ENCODE results near the gene PSMF1.

Gene PSMF1

GRCh38 chr20:1190847-1191246, 72.4 kb downstream of the PSMF1 start:
- no peak for DNase-seq (ENCODE audit: low read depth in 2 of 2)

DNA sequence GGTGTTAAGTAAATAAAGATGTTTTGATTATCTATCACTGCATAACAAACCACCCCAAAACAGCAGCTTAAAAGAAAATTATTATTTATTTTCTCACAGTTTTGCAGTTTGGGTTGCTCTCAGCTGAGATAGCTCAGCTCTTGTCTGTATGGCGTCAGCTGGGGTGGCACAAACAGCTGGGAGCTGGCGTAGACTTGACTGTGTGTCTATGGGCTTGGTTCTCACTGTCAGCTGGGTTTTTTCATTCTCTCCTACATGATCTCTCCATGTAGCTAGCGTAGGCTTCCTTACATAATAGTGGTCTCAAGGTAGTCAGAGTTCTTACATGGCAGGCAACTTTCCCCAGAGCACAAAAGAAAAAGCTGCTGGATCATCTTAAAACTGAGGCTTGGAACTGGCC, 72.9 kb downstream of the PSMF1 start:
- DNase-seq (ENCODE audit: low read depth in 2 of 2), result no peak

GRCh38 chr20:1195226-1195625, 76.8 kb downstream of the PSMF1 start:
- DNase-seq (ENCODE audit: low read depth in 2 of 2), result no peak

DNA sequence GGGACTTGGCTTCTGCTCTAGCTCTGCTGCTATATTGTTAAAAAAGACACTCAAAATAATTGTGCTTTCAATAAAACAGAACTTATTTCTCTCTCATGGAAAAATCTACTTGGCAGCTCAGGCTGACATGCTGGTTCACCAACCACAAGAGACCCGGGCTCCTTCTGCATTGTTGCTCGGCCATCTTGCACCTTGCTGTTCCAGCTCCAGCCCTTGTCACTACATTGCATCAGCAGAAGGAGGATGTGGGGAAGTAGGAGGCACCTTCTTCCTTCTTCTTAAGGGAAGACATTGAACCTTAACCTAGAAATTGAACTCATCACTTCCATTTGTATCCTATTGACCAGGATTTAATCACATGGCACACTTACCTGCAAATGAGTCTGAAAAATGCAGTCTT, 78.2 kb downstream of the PSMF1 start:
- no peak for DNase-seq (ENCODE audit: low read depth in 2 of 2)

GRCh38 chr20:1197801-1198200, 79.4 kb downstream of the PSMF1 start:
- no peak for DNase-seq (ENCODE audit: low read depth in 2 of 2)

DNA sequence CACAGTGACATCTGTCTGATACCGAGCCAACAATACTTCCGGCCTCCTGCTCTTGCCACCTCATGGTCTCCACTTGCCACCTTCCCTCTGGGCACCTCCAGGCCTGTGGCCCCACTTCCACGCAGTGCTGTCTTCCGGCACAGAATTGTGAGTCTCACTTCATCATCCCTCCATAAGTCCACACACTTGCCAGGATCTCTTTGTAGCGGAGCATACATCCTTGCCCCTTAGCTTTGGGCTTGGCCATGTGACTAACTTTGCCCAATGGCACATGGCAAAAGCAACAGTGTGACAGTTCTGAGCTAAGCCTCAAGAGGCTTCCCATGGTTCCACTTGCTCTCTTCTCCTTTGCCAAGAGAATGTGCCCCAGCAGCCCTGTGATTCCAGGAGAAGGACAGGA, 80.3 kb downstream of the PSMF1 start:
- no peak for DNase-seq (ENCODE audit: low read depth in 2 of 2)

DNA sequence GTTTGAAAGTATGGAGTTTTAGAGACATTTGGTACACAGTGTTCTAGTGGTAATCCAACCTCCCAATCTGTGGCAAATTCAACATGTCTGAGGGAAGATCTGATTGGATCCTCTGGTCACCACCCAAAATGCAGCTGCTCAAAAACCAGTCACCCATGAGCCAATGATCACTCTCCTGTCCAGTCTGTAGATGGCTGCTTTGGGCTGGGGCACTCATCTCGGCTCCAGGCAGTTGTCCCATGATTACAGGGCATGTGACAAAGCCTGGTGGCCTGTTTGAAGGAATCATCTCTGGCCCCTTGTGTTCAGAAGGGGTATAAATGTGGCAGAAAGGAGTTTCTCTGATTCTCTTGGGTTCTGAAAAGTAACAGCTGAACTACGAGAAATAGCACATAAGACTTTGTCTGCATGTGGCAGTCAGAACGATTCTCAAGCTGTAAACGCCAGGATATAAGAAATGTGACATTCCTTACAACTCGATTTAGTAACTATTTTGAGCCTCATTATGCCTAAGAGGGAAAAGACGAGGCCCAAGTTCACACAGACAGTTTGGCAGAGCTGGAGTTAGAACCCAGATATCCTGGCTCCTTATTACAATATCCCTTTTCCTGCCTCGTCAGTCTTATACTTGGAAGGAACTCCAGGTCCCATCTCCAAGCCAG, 80.9 kb downstream of the PSMF1 start:
- no peak for DNase-seq (ENCODE audit: low read depth in 2 of 2)

DNA sequence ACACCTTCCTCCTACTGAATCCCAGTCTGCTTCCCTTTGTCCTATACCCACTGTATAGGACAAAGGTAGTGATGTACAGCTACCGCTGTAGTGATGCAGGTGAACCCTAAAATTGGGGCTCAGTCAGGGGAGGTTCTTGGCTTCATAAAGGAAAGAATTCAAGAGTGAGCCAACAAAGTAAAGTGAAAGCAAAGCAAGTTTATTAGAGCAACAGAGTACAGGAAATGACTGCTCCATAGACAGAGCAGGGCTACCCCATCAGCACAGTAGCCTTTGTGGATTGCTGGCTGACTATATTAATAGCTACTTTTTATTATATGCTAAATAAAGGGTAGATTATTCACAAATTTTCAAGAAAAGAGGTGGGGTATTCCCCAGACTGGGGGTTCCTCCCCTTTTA, 81.6 kb downstream of the PSMF1 start:
- DNase-seq (ENCODE audit: low read depth in 2 of 2), result no peak

DNA sequence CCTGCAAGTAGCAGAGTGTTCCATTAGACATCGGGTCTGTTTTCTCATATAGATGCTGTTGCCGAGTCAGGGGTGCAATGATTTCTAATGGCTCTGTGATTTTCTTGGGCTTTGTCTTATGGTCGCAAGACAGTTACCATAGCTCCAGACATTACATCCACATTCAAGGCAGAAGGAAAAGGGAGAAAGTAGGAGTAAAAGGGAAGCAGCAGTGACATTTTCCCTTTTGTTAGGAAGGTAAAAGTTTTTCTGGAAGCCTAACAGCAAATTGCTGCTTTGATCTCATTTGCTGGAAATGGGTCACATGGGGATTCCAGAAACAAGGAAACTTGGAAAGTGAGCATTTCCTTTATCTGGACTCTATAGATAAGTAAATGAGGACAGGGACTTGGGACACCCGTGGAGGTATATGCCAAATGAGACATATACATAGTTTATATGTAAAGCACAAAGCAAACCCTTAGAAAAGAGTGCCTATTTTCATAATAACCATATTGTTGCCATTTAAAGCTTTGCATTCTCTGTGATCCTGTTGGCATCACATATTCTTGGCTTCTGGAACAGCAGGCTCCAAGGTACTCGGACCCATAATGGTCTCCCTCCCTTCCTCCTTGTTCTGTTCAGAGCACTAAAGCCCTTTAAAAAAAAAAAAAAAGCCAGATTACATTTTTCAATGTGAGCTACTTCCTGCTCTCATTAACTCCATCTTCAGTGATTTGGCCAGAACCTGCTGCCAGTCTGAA, 84.5 kb downstream of the PSMF1 start, which contains the start of gene C20orf202:
C20orf202 (plus strand) TSS at position 693 of the 743 bp plus-strand sequence. CDS start 132 bp downstream, outside the sequence.
- DNase-seq (ENCODE audit: low read depth in 2 of 2), result no peak

- no peak for DNase-seq (ENCODE audit: low read depth in 2 of 2)
These were observed 85.2 kb downstream of the PSMF1 start for GRCh38 chr20:1203630-1204029.

GRCh38 chr20:1204113-1204512, 85.7 kb downstream of the PSMF1 start:
- no peak for DNase-seq (ENCODE audit: low read depth in 2 of 2)

DNA sequence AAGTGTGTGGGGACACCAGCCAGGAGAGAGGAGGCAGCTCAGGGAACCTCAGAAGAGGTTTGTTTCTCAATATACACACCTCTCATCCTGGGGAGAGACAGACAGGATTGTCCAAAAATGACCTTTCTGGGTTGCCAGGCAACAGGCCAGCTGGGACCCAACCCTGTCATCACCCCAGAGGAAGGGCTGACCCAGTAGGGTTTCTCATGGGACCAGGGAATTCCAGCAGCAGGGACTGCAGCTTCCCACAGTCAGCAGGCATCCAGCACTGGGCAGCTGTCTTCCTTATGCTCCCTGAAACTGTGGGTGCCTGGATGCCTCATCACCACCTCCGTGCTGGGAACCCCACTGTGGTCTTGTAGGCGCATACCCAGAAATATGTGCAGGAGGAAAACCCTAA, 86.2 kb downstream of the PSMF1 start:
- no peak for DNase-seq (ENCODE audit: low read depth in 2 of 2)

DNA sequence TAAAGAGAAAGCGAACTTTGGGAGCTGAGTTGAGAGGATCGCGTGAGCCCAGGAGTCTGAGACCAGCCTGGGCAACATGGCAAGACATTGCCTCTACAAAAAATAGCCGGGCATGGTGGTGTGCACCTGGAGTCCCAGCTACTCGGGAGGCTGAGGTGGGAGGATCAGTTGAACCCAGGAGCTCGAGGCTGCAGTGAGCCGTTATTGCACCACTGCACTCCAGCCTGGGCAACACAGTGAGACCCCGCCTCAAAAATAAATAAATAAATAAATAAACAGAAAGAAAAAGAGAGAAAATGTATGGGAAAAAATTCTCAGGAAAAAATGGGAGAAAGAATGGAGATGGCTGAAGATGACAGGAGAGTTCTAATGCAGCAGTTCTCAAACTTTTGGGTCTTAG, 87.4 kb downstream of the PSMF1 start:
- no peak for DNase-seq (ENCODE audit: low read depth in 2 of 2)

DNA sequence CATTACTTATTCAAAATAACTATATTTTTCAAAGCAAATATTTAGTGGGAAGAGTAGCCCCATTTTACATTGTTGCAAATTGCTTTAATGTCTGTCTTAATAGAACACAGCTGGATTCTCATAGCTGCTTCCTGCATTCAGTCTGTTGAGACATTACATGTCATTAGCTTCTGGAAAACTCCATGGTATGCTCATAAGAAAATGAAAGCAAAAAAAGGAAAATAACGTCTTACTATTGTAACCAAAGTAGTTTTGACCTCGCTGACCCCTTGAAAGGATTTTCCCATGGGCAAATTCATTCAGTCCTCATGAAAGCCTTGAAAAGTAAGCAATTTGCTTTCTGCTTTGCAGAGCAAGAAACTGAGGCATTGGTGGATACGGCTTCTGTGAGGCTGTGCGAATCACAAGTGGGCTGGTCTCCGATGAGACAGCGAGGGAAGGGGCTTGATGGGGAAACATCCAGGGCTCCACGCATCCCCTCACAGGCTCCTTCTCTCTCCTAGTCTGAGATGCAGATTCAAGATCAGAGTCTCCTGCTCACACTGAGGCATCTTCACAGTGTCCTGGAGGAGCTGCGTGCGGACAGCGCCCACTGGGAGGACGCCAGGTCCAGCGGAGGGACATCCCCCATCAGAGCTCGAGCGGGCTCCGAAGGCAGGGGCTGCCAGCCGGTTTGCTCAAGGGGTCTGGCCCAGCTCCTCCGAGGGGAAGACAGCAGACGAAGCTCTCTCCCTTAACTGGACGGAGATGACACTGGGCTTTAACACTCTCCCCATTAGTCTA, 88.2 kb downstream of the PSMF1 start:
- DNase-seq (ENCODE audit: low read depth in 2 of 2), result no peak

DNA sequence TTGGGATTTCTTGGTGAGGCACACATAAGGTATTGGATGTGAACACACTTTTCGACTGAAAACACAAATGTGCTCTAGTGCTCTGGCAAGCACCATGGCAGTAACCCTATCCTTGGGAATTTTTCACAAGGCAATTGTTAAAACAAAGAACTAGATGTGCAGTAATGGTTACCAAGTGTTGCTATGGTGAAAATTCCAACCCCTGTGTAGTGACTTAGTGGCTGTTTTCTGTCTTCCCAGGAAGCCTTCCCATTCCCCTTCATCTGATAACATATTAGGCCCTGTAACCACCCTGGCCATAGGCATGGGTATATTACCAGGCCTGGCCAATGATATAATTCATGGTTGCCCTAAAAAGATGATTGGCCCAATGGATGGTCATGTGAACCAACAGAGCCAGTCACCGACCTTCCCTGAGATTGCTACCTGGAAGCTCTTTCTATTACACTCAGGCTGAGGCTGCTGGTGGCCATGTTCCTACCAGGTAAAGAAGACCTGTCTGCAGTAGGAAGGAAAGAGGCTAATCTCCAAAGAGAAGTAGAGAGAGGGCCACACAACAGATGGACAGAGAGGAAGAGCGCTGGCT, 89.0 kb downstream of the PSMF1 start:
- DNase-seq (ENCODE audit: low read depth in 2 of 2), result no peak

GRCh38 chr20:1209447-1210387, 91.3 kb downstream of the PSMF1 start:
- no peak for DNase-seq (ENCODE audit: low read depth in 2 of 2)

- no peak for DNase-seq (ENCODE audit: low read depth in 2 of 2)
These were observed 92.1 kb downstream of the PSMF1 start for GRCh38 chr20:1210501-1210900.

- no peak for DNase-seq (ENCODE audit: low read depth in 2 of 2)
These were observed 93.6 kb downstream of the PSMF1 start for GRCh38 chr20:1212023-1212422.

- DNase-seq (ENCODE audit: low read depth in 2 of 2), result peak; percentile 29 to 44
These were observed 94.4 kb downstream of the PSMF1 start for GRCh38 chr20:1212607-1213396.

DNA sequence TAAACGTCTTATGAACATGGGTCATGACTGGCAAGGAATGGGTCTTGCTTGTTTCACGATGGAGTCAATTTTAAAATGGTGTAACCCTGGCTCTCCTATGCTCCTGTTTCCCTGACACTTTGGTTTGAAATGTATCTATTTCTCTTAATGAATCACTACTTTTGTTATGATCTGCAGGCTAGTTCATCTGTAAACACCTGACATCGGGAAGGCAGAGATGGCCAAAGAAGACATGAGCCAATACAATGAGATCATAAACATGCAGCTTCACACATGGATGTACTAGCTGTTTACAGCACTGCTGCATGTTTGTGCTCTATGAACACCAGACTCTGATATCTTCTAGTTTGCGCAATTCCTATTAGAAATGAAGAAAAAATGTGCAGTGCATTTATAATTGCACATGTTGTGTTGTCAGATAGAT, 96.4 kb downstream of the PSMF1 start:
- no peak for DNase-seq (ENCODE audit: low read depth in 2 of 2)
